Measurements from ENCODE around the gene ENTPD6.
A peak's percentile ranks its signal among the peaks of the same experiment; 100 is the strongest.
"Not testable (repeated sequence)": the region's sequence is repeated elsewhere in the genome, so short reads cannot be mapped to it uniquely, and the experiment has no call there.

ENTPD6 gene

DNA sequence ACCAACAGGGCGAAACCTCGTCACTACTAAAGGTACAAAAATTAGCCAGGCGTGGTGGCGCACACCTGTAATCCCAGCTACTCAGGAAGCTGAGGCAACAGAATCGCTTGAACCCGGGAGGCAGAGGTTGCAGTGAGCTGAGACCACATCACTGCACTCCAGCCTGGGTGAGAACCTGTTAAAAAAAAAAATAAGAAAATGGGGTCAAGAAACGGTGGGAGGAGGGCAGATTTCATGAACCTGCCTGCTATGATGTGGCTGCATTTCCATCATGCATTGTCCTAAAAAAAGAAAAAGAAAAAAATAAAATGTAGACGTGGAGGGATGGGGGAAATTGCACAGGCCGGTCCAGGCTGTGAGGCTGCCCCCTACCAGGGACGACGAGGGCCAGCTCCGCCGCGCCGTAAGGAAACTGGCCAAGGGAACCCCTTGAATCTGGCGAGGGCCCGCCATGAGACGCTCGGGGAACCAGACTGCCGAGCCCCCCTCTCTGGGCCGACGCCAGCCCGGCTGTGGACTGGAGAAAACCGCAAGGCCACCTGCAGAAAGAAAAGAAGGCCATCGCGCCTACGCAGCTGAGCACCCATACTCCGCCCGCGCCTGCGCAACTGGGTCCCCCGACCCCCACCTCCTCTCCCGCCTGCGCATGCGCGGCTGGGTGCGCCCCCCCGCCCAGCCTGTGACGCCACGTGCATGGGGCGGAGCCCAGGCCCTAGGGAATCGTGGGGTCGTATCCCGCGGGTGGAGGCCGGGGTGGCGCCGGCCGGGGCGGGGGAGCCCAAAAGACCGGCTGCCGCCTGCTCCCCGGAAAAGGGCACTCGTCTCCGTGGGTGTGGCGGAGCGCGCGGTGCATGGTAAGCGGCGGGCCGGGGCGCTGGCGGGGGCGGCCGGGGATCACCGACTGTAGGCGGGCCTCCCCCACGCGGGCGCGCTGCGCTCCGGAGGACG lies at the start of gene ENTPD6:
Gene ENTPD6 (plus strand): TSS at position 699 of the 948 bp plus-strand sequence. CDS start 10,825 bp downstream, outside the sequence.
- peak; percentile 84 for DNase-seq

DNA sequence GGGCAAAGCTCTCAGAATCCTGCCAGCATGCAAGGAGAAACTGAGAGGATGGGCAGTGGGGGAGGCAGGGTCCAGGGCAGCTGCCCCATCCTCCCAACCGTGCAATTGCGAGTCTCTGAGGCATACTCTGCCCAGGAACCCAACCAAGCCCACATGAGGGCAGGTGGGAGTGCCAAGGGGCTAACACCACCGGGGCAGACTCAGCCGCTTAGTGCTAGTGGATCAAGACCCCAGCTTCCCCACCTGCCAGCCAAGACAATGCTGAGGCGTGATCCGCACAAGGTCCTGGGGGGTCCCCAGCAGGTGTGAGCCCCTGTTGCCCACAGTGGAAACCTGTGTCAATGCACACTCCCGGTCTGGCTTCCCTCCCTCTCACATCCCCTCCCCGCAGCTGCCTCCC lies 48.5 kb upstream of the ENTPD6 start:
- DNase-seq = no peak

DNA sequence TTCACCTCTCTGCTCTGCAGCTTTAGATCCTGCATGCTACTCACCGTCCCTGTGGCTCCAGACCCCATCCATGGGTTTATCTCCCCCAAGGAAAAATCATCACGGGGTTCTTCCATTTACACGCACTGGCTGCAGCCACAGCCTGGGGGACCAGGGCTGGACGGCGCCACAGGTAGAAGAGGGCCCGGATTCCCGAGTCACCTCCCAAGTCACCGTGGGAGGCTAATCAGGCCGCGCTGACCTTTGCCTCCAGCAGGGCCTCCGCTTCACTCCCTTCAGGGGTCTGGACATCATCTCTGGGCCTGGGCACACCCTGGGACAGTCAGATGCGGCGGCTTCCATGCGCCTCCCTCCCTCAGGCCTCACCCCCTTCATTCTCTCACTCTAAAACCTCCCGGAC lies 47.8 kb upstream of the ENTPD6 start:
- DNase-seq = no peak

DNA sequence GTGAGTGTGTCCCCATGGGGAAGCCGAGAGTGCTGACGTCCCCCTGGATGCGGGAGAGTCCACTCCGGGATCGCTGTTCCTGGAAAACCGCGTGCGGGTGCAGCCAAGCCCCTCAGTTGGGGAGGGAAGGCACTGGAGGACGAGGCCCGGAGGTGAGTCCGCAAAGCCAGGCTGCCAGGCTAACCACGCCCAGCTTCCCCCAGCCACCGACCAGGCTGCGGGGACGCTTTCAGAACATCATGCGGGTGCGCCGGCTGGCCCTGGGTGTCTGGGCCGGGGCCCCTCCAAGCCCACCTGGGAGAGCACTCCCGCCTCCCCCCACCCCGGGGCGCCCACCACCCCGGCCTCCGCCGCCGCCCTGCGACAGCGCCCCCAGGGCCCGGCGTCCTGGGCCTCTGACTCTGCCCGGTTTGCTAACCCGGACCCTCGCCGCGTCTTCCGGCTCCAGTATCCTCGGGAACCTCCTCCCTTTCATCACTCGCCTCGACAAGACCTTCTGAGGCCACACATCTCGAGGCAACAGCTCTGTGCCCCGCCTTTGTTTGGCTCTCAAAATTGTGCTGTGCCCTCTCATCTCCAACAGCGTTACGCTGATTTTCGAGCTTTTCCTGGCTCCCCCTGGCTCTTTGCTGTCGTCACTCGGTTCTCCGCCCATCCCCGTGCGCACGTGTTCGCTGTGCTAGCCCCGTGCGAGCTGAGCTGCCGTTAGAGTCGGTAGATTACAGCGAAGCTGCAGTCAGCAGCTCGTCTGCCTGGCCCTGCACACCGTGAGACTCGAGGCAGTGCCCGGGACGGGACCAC lies 47.1 kb upstream of the ENTPD6 start:
- DNase-seq = no peak

DNA sequence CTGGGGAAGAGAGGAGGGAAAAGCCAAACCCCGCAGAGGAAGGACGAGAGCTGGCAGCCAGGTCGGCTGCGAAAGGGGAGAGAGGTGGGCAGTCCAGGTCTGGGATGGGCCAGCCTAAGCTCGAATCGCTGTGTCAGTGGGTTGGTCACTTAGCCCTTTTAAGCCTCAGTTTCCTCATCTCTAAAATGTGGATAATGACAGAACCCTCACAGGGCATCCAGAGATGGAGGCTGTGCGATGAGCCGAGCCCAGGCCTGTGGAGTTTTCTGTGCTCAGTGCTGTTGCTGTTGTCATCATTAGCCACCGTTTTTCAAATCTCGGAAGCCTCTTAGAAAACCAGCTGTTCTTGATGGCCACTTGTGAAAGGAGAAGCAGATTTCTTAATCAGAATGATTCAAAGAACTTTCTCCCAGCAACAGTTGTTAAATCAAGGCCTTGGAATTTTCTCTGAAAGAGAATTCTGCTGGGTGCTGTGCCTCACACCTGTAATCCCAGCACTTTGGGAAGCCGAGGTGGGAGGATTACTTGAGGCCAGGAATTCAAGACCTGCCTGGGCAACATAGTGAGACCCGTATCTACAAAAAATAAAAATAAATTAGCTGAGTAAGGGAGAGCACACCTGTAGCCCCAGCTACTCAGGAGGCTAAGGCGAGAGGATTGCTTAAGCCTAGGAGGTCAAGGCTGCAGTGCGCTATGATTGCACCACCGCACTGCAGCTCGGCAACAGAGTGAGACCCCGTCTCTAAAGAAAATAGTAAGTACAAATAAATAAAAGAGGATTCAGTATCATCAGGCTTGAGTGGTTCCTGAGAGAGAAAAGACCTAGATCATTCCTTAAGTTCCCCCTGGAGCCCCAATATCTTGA lies 46.3 kb upstream of the ENTPD6 start:
- no peak for DNase-seq

DNA sequence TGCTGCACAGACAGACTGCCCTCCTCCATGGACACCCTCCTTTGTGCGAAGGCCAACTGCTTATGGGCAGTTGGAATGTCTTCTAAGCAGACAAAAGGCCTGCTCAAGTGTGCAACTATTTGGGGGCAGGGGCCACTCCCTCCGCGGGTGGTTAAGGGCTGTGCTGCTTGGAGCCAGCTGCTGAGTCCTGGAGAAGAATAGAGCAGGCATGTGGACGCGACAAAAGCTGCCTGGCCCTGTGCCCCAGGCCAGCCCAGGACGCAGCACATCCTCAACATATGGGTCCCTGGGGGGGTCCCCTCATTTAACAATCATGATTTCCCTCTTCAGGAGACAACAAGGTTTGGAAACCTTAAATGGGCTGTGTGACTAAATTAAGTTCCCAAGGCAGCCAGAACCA lies 45.5 kb upstream of the ENTPD6 start:
- DNase-seq = no peak

DNA sequence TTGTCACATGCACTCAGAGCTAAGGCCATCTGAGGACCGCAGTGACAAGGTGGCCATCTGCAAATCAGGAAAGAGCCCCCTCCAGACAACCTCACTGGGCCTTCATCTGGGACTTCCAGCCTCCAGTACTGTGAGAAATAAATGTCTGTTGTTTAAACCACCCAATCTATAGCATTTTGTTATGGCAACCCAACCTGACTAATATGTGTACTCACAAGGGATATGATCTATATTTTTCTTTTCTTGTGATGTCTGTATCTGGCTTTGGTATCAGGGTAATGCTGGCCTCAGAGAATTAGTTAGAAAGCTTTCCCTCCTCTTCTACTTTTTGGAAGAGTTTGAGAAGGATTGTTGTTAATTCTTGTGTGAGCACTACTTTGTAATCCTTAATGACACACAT lies 37.5 kb upstream of the ENTPD6 start:
- no peak for DNase-seq

DNA sequence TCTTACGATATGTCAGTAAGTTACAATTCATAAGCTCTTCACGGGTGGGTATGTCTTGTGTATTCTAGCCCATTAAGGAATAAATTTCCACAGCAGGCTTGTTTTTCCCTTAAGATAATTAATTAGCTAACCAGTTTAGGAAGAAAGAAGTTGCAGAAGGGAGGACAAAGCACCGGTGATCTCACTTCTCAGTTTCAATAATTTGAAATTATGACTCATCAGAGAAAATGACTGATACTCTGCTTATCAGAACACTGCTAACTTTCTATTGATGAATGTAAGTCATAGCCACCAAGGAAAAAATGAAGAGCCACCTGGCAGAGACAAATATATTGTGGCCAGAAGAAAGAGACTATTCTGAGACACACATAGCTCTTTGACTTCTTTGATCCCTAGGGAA lies 35.0 kb upstream of the ENTPD6 start:
- DNase-seq = no peak

DNA sequence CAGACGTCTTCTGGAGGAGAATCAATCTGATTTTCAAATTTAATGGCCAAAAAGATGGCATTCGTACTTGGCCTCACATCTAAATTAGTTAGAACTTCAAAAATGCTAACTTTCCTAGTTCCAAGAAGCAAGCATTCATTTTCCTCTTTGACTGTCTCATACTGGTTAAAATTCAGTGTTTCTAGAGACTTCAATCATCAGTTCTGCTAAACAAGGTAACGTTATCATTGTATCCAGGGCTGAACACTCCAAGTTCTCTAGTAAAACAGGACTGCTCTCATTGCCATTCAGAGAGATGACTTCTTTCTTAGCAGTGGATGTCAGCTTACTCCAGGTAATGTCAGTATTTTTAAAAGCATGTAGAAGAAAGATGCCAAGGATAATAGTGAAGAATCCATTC lies 34.6 kb upstream of the ENTPD6 start:
- no peak for DNase-seq

DNA sequence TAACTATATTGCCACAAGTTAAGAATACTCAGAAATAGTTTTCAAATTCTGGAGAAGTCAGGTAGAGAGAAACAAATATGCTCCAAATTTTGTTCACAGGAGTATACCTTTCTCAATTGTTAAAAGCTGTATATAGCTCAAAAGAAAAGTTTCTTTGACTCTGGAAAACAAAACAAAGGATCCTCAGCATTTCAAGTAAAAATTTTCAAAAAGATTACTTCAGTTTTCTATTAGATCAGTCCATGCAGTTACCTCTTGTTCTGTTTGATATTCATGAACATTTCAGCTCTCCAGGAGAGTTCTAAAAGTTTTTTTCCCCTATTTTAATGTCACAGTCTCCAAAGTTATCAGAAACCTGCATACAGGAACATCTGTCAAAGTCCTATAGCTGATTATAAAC lies 30.4 kb upstream of the ENTPD6 start:
- DNase-seq = no peak

DNA sequence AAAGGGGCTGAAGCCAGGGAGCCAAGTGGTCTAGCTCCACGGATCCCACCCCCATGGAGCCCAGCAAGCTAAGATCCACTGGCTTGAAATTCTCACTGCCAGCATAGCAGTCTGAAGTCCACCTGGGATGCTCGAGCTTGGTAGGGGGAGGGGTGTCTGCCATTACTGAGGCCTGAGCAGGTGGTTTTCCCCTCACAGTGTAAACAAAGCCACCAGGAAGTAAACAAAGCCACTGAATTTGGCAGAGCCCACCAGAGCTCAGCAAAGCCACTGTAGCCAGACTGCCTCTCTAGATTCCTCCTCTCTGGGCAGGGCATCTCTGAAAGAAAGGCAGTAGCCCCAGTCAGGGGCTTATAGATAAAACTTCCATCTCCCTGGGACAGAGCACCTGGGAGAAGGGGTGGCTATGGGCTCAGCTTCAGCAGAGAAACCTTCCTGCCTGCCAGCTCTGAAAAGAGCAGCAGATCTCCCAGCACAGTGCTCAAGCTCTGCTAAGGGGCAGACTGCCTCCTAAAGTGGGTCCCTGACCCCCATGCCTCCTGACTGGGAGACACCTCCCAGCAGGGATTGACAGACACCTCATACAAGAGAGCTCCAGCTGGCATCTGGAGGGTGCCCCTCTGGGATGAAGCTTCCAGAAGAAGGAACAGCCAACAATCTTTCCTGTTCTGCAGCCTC lies 29.3 kb upstream of the ENTPD6 start:
- DNase-seq = not testable (repeated sequence)

DNA sequence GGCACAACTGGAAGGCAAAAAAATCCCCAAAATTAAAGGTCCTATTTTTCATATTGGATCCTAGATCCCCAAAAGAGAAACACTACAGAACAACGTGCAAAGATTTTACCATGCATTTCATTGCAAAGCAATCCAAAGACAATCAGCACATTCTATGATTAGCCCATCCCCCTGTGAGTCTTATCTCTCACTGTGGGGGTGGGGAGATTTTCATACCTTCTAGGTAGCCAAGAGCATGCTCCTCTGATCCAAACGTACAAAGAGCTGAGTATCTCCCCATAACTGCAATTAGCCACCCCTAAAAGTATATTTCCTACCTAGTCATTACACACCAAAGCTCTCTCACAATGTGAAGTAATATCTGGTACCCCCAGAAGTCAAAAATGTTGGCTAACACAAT lies 22.2 kb upstream of the ENTPD6 start:
- DNase-seq = no peak

DNA sequence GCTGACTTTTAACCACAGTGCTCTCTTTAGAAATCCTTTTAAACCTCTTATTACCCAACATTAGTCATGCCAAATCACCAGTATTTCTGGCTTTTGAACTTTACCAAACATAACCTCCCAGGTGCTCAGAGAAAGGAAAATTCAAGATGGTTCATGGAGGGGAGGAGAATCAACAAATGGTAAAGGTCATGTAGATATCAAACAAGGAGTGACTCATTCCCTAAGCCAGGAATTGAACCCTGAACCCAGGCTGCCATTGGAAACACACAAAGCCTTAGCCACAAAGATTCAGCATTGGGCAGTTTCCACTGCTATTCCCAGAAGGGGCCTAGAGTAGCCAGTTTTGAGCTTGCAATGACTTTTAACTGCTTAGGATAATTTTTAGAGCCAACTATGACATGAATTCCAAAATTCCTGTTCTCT lies 21.6 kb upstream of the ENTPD6 start:
- DNase-seq = no peak

DNA sequence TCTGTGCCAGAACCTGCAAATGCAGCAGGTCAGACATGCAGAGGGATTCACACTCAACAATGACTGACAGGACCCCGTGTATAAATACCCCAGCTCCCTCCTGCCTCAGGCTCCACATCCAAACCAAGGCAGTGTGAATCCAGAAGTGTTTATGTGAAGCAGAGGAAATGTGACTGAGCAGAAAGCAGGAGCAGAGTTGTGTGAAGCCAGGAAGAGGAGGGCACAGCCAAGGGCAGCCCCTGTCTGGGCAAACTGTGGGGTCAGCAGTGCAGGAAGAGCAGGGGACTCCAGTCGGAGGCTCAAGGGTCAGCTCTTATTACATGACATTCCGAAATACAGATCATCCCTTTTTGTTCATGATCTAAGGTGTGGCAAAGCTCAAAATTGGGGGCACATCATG lies 19.3 kb upstream of the ENTPD6 start:
- DNase-seq = no peak

DNA sequence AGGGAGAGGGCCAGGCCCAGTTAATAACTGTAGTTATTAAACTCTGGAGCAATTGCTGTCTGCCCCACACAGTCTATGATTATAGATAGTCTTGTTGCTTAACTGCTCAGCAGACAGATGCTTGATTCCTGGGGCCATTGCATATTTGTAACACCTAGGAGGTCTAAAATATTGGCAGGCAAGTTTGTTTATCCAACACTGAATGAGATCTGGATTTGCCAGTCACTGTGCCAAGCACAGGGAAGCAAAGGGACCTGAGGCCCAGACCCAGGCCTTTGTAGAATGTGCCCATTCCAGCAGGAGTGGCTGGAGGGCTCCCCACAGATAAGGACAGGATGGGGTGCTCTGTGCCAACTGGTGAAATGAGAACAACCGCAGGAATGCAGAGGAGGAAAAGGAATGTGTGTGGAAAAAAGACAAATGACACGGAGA lies 17.6 kb upstream of the ENTPD6 start:
- no peak for DNase-seq

DNA sequence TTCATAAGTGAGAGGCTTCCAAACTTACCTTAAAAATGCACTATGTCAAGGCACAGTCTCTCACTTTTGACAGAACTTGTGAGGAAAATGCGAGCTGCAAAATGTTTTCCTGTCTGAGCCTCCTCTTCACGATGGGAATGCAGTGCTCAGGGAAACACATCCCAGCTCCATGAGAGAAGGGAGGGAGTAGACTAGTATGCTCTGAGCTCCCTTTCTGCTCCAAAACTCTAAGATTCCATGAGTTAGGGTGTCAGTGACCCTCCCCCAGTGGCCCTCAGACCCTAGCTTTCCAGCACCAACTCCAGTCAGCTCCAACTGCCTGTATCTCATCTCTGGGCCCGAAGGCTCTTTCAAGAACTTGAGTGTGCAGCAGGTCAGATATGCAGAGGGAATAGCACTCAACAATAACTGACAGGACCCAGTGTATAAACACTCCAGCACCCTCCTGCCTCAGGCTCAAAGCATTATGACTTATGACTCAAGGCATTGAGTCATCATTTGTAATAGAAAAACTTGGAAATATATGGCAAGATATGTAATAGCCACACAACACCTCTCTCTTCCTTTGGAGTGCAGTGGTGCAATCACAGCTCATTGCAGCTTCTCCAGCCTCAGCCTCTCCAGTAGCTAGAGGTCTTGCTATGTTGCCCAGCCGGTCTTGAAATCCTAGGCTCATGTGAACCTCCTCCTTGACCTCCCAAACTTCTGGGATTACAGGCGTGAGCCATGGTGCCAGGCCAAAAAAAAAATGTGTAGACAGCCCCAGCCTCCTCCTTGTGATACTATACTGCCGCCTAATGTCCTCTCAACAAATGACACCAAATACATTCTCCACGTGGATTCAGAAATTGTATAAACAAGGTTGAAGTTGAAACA lies 16.7 kb upstream of the ENTPD6 start:
- DNase-seq = no peak

DNA sequence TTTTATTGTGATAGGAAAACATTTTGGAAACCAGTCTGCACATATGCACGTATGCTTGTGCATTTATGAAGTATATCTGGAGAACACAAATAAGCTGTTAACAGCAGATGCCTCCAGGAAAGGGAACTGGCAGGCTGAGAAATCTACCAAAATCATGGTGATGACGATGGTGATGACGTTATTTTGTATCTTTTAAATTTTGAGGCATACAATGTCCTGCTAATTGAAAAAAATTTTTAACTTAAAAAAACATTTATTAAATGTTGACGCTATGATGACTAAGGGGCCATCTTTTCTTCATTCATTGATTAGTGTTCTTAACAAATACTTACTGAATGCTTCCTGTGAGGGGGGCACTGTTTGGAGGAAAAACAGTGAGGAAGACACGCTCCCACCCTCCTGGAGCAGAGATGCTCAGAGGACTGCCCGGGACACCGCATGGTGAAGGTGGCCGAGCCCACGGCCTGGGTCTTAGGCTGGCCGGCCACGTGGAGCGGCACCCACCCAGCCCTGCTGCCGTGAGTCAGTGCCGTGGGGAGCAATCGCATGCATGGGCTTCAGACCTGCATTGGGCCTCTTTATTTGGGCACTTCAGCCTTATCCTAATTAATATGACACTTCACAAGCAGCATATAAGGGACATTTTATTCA lies 15.9 kb upstream of the ENTPD6 start:
- no peak for DNase-seq

DNA sequence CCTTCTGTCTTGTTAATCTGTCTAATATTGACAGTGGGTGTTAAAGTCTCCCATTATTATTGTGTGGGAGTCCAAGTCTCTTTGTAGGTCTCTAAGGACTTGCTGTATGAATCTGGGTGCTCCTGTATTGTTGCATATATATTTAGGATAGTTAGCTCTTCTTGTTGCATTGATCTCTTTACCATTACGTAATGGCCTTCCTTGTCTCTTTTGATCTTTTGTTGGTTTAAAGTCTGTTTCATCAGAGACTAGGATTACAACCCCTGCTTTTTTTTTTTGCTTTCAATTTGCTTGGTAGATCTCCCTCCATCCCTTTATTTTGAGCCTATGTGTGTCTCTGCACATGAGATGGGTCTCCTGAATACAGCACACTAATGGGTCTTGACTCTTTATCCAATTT lies 11.1 kb upstream of the ENTPD6 start:
- not testable (repeated sequence) for DNase-seq

DNA sequence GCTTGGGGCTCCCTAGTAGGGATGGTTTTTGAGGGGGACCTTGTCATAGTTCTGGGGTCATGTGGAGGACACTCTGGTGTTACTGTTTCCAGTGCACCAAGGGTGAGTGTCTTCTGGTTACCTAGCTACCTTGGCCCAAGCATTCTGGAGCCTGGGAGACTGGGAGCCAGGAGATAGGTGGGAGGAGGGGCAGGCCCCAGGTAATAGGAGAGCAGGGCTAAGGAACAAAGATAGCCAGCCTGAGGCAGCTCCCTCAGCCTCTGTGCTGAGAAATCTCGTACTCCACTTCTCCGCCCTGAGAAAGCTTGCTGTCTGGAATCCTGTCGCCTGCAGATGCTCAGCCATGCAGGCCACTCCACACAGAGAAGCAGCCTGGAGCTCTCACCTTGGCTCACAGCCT lies 8.3 kb upstream of the ENTPD6 start:
- DNase-seq = no peak

DNA sequence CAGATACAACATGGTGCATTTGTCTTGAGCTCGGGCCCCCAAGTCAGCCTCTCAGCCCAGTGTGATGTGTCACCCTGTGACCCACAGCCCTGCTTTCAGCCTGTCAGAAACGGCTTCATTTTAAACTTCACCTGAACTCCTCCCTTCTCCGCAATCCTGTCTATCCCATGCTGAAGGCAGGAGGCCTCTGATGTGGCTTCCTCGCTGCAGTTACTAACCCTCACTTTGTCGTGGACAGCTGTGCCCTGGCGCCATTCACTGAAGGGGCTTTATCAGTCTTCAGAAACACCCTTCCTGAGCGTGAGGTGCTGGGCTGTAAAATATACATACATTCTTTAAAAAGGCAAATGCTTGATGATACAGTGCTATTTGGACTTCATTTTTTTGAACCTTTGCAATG lies 7.9 kb upstream of the ENTPD6 start:
- no peak for DNase-seq

DNA sequence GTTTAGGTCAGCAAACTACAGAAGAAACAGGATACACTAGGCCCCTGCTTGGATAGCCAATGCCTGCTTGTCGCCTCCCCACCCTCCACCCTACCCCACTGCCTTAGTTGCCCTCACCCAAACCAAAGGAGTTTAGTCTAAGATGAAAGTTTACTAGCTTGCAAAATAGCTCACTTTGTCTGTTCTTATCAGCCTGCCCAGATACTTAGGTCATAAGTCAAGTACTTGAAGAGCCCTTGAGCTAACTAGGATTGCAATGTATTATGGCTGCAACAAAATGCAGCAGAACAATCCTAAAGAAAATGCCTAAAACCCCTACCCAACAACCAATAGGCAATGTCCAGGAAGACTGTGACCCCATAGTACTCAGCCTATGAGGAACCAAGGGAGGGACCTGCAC lies 7.3 kb upstream of the ENTPD6 start:
- DNase-seq = no peak

Measured in NK-92 treated with Interleukin-12 subunit alpha and Interleukin-12 subunit beta, amount 100 ng/mL, for 24 hours (cell line).